GM23338 (cell line): ENCODE results near the gene LPP.

ENCODE experiments used
- CREB1 ChIP-seq: fragments of 250-450 bp; sonication (Bioruptor Pico); IDR thresholded peaks from 2 replicates; pipeline ENCODE4 v1.5.0; 2020; ENCODE audit warnings: low read depth, mild to moderate bottlenecking, moderate library complexity
- CTCF ChIP-seq, 2 experiments: fragments of 200-600 bp in 1 of 2; sonication (generic) in 1 of 2; conservative IDR thresholded peaks; 2 replicates each; pipeline versions ENCODE4 v1.5.1 to v1.6.1; 2016 to 2017; ENCODE audit warnings: antibody characterized with exemption in 2 of 2, low read depth in 2 of 2, mild to moderate bottlenecking in 2 of 2, moderate library complexity in 1 of 2
- EZH2 ChIP-seq: fragments of 200-600 bp; sonication (generic); IDR thresholded peaks from one replicate; pipeline ENCODE4 v1.8.0; 2017; ENCODE audit warnings: antibody characterized with exemption, mild to moderate bottlenecking, low read depth; ENCODE audit not compliant: unreplicated experiment
- EZH2phosphoT487 ChIP-seq: fragments of 200-600 bp; sonication (generic); IDR thresholded peaks from one replicate; pipeline ENCODE4 v1.8.1; 2018; ENCODE audit warnings: antibody characterized with exemption; ENCODE audit not compliant: unreplicated experiment
- JUNB ChIP-seq: IDR thresholded peaks from one replicate; pipeline ENCODE4 v1.6.1; 2016; ENCODE audit warnings: antibody characterized with exemption; ENCODE audit not compliant: unreplicated experiment
- NANOG ChIP-seq: IDR thresholded peaks from 2 replicates; pipeline ENCODE4 v1.6.1; 2016; ENCODE audit warnings: antibody characterized with exemption, borderline replicate concordance
- POLR2AphosphoS5 ChIP-seq: IDR thresholded peaks from 2 replicates; pipeline ENCODE4 v1.6.1; 2016; ENCODE audit warnings: antibody characterized with exemption, low read depth
- STAT1 ChIP-seq: IDR thresholded peaks from one replicate; pipeline ENCODE4 v1.6.1; 2016; ENCODE audit warnings: antibody characterized with exemption; ENCODE audit not compliant: unreplicated experiment
- ZNF114 ChIP-seq: fragments of 250-450 bp; sonication (Bioruptor Pico); IDR thresholded peaks from 2 replicates; pipeline ENCODE4 v1.5.0; 2020; ENCODE audit warnings: mild to moderate bottlenecking, moderate library complexity
- ZNF331 ChIP-seq: fragments of 250-450 bp; sonication (Bioruptor Pico); IDR thresholded peaks from 2 replicates; pipeline ENCODE4 v1.5.0; 2020; ENCODE audit warnings: low read depth, mild to moderate bottlenecking, moderate library complexity
- TF ChIP-seq, protein P1 (sequence below): IDR thresholded peaks from one replicate; pipeline ENCODE4 v1.6.1; 2018; ENCODE audit warnings: antibody characterized with exemption; ENCODE audit not compliant: unreplicated experiment

- no peak for TF ChIP-seq POLR2AphosphoS5
- TF ChIP-seq NANOG: no peak
- TF ChIP-seq CTCF (conservative IDR thresholded peaks at IDR 0.05; ENCODE audit: low read depth in 2 of 2): no peak
- TF ChIP-seq EZH2phosphoT487: no peak
- TF ChIP-seq EZH2: no peak
- TF ChIP-seq ZNF114 (CRISPR knock-in tag): no peak
- TF ChIP-seq, protein P1, sequence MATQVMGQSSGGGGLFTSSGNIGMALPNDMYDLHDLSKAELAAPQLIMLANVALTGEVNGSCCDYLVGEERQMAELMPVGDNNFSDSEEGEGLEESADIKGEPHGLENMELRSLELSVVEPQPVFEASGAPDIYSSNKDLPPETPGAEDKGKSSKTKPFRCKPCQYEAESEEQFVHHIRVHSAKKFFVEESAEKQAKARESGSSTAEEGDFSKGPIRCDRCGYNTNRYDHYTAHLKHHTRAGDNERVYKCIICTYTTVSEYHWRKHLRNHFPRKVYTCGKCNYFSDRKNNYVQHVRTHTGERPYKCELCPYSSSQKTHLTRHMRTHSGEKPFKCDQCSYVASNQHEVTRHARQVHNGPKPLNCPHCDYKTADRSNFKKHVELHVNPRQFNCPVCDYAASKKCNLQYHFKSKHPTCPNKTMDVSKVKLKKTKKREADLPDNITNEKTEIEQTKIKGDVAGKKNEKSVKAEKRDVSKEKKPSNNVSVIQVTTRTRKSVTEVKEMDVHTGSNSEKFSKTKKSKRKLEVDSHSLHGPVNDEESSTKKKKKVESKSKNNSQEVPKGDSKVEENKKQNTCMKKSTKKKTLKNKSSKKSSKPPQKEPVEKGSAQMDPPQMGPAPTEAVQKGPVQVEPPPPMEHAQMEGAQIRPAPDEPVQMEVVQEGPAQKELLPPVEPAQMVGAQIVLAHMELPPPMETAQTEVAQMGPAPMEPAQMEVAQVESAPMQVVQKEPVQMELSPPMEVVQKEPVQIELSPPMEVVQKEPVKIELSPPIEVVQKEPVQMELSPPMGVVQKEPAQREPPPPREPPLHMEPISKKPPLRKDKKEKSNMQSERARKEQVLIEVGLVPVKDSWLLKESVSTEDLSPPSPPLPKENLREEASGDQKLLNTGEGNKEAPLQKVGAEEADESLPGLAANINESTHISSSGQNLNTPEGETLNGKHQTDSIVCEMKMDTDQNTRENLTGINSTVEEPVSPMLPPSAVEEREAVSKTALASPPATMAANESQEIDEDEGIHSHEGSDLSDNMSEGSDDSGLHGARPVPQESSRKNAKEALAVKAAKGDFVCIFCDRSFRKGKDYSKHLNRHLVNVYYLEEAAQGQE: no peak
- no peak for TF ChIP-seq CREB1 (CRISPR knock-in tag)
- no peak for TF ChIP-seq STAT1
- no peak for TF ChIP-seq ZNF331 (CRISPR knock-in tag)
- no peak for TF ChIP-seq JUNB
Observed at GRCh38 chr3:188365988-188366698, 212.2 kb downstream of the LPP start.
